GM21723 (cell line): Measurements from ENCODE around the gene ZBTB17.
"Not testable (repeated sequence)": the region's sequence is repeated elsewhere in the genome, so short reads cannot be mapped to it uniquely, and the experiment has no call there.

Experiments used
- ATAC-seq: cut with Tn5 transposase; IDR thresholded peaks from one replicate; pipeline ENCODE4 v1.9.1; 2021; ENCODE audit warnings: mild to moderate bottlenecking, moderate library complexity; ENCODE audit not compliant: unreplicated experiment

ZBTB17 gene

DNA sequence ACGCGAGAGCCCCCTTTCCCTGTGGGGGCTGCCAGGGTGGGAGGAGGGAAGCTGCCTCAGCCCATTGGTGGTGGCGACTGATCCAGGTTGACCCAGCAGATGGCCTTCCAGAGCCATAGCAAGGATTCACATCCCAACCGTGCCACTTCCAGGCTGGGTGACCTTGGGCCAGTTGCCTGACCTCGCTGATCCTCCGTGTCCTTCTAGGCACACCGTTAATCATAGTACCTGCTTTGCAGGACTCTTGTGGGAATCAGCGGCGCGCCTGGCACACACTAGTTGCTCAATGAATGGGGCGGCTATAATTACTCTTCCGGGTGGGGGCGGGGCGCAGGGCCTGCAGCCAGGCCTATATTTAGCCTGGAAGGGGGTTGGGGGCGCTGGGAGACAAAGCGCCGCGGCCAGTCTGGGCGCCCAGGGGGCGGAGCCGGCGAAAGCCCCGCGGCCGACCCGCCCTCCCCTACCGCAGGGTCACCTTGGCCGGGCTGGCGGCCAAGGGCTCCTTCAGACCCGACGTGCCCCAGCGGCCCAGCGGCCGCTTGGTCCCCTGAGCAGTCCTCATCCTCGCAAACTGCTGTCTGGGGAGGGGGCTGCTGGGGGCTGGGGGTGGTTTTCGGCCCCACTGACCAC lies 36.8 kb upstream of the ZBTB17 start:
- peak; percentile 39 for ATAC-seq

DNA sequence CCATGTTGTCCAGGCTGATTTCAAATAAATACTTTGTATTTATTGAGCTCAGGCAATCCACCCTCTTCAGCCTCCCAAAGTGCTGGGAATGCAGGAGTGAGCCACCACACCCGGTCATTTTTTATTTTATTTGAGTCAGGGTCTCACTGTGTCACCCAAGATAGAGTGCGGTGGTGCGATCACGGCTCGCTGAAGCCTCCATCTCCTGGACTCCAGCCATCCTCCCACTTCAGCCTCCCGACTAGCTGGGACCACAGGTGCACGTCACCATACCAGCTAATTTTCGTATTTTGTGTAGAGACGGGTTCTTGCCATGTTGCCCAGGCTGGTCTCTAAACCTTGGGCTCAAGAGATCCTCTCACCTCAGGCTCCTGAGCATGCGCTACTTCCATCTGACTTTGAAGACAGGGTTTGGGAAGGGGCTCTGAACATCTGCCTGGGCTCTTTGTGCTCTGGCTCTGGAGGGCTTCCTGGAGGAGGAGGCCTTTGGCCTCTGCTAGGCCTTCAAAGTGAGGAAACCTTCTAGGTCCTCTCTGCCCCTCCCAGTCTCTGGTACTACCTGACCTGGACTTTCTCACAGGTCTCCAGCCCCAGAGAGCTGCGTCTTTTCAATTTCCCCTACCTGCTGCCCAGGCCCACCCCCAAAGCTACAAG lies 36.2 kb upstream of the ZBTB17 start:
- no peak for ATAC-seq

DNA sequence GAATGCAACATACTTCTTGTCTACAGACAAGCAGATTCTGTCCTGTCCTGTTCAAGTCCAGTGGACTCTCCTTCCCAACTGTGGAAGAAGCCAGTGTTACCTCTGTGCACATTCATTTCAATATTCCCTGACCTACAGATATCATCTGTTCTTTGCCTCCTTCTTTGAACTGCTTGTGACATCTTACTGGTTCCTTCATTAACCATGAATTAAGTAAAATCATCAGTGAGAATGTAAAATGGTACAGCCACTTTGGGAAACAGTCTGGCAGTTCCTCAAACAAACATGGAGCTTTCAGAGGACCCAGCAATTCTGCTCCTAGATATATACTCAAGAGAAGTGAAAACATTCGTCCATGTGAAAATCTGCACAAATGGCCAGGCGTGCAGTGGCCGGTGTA lies 34.9 kb upstream of the ZBTB17 start:
- ATAC-seq = no peak

DNA sequence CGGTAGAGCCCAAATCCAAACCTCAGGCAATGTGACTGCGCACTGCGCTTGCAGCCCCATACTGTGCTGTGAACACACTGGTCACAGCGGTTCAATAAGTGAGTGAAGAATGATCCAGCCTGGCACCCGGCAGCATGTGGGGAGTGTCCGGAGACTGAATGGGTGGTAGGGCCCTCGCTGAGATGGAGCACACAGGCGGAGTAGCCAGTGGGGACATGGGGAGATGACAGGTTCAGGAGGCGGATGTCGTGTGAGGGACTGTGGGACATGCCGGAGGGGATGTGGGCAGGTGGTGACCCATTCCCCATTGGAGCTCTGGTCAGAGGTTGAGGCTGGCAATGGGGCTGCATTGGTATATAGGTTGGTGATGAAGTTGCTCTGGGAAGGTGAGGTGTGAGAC lies 33.8 kb upstream of the ZBTB17 start:
- ATAC-seq = no peak

DNA sequence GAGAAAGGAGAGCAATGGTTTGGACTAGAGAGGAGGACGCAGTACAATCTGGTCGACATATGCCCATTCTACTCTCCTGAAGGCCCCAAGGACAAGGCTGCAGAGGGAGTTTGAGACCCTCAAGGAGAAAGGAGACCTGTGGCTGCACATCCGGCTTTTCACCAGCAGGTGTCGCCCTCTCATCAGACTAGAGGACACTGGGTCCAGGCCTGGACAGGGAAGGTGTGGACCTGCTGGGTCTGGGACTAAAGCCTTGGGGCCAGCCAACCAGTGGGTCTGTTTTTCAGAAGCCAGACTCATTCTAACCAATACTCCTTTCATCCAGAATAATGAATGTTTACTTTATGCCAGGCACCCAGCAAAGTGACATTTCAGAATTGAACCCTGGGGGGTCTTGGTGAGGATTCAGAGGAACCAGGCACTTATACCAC lies 33.1 kb upstream of the ZBTB17 start:
- no peak for ATAC-seq

DNA sequence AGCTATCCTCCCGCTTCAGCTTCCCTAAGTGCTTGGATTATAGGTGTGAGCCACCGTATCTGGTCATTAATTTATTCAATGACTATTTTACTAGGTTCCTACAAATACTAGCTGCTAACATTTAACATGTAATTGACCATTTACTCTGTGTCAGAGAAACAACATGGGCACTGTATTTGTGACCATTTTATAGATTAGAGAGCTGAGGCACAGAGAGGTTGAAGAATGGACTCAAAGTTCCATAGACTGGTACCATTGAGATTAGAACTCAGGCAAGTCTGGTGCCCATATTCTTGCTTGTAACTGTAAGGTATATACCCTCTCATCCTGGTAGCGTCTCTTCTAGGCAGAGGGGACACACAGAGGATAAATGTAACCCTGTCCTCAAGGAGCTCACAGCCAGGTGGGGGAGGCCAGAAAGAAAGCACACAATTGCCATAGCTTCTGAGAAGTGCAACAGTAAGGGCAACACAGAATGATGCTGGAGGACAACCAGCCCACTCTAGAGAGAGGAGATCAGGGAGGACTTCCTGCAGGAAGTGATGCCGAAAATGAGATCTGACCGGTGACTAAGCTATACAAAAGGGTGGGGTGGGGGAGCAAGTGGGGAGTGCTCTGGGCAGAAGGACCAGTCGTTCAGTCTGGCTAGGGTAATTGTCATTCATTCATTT lies 31.9 kb upstream of the ZBTB17 start:
- ATAC-seq = no peak

DNA sequence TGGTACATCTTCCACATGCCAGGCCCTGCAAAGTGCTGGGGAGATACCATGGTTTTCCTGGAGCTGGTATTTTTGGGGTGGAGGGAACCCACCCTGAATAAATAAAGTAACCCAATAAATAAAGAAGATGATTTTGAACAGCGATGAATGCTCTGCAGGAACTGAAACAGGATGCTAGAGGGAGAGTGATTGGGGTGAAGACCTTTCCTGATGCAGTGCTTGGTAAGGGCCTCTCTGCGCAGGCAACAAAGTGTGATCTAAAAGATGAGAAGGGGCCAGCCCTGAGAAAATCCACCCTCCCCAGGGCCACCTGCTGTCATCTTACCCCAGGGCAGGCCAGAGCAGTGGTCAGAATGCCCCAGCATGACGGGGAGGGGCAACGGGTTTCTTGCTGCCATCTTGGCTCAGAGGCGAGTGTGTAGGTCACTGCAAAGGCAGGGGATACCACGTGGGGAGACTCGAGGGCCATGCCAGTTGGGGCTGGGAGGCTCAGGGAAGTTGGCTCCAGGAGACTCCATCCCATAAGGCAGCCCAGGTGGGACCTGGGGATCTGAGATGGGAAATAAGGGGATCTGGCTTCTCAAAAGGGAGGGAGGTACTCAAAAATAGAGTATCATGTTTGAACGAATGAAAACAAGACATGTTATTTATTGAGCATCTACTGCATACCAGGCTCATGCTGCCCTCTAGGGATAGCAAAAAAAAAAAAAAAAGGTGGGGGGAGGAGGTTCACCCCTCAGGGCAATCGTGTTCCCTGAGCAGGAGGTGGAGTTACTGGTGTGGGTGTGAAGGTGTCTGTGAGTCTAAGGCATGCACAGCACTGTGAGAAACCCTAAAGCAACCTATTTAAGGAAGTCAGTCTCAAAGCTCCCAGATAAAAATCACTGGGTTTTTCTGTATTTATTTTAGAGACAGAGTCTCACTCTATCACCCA lies 30.9 kb upstream of the ZBTB17 start:
- ATAC-seq = no peak

DNA sequence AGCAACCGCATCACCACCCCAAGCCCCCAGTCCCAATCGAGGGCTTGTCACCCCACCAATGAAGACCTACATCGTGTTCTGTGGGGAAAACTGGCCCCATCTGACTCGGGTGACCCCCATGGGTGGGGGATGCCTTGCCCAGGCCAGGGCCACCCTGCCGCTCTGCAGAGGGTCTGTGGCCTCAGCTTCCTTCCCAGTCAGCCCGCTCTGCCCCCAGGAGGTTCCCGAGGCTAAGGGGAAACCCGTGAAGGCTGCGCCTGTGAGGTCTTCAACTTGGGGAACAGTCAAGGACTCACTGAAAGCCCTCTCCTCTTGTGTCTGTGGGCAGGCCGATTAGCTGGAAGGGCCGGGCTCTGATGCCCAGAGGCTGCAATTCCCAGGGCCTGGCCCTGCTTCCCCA lies 30.1 kb upstream of the ZBTB17 start:
- no peak for ATAC-seq

DNA sequence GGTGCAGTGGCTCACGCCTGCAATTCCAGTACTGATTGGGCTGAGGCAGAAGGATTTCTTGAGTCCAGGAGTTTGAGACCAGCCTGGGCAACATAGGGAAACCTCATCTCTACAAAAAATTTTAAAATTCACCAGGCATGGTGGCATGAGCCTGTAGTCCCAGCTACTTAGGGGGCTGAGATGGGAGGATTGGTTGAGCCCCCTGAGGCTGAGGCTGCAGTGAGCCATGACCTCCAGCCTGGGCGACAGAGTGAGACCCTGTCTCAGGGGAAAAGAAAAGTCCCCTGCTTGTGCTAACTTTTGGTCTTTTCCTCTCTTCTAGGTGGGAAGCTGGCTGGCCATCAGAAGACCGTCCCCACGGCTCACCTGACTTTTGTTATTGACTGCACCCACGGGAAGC lies 29.7 kb upstream of the ZBTB17 start:
- ATAC-seq = no peak

DNA sequence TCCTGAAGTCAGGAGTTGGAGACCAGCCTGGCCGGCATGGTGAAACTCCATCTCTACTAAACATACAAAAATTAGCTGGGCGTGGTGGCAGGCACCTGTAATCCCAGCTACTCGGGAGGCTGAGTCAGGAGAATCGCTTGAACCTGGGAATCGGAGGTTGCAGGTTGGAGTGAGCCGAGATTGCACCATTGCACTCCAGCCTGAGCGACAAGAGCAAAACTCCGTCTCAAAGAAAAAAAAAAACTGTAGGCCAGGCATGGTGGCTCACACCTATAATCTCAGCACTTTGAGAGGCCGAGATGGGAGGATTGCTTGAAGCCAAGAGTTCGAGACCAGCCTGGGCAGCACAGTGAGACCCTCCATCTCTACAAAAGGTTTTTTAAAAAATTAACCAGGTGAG lies 25.4 kb upstream of the ZBTB17 start:
- not testable (repeated sequence) for ATAC-seq

DNA sequence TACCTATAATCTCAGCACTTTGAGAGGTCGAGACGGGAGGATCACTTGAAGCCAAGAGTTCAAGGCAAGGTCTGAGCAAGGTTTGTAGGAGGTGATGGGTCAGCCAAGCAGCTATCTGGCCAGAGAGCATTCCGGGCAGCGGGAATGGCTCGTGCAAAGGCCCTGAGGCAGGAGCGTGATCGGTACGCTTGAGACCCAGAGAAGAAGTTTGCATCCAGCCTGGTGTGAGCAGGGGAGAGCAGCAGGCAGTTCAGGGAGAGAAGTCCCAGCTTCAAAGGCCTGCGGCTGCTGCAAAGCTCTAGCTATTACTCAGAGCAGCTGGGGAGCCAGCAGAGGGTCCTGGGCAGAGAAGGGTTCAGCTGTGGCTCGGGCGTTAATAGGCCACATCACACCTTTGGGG lies 23.0 kb upstream of the ZBTB17 start:
- no peak for ATAC-seq

DNA sequence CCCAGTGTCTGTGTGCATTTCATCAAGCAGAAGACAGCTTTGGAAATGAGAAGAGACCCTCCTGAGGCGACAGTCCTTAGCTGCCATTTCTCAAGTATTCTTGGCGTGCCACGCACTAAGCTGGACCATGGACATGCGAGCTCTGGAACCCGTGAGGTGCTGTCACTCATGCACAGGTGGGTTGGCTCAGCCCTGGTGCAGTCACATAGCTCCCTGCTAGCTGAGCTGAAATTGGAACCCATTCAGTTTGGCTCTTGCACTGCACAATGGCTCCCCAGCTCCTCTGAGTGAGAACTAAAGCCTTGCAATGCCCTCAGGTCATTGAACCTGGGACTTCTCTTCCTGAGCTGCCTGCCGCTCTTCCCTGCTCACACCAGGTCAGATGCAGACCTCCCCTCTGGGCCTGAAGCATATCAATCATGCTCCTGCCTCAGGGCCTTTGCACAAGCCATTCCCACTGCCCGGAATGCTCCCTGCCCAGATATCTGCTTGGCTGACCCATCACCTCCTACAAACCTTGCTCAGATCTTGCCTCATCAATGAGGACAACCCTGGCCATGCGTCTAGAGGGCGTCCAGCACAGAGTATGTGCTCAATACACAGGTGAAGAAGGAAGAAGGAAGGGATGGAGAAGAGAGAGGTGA lies 21.9 kb upstream of the ZBTB17 start:
- no peak for ATAC-seq

DNA sequence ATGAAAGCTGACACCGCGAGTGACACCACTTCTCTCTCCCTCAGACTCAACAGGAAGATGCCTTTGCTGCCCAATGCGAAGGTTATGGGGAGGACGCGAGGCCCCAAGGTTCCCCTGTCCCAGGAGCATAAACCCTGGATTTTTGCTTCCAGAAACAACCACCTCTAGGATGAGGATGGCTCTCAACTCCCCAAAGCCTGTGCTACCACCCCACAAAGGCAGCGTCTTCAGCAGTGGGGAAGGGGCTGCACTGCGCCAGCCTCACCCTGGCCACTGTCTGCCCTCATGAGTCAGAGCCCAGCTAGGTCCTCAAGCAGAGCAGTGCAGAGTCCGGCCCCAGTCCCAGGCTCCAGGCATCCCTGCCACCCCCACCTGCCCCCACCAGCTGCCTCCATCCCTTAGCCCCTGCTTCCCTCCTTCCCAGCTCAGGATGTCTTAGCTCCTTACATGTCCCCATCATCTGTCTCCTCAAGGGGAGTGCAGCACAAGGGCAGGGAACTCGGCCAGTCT lies 21.2 kb upstream of the ZBTB17 start:
- no peak for ATAC-seq

DNA sequence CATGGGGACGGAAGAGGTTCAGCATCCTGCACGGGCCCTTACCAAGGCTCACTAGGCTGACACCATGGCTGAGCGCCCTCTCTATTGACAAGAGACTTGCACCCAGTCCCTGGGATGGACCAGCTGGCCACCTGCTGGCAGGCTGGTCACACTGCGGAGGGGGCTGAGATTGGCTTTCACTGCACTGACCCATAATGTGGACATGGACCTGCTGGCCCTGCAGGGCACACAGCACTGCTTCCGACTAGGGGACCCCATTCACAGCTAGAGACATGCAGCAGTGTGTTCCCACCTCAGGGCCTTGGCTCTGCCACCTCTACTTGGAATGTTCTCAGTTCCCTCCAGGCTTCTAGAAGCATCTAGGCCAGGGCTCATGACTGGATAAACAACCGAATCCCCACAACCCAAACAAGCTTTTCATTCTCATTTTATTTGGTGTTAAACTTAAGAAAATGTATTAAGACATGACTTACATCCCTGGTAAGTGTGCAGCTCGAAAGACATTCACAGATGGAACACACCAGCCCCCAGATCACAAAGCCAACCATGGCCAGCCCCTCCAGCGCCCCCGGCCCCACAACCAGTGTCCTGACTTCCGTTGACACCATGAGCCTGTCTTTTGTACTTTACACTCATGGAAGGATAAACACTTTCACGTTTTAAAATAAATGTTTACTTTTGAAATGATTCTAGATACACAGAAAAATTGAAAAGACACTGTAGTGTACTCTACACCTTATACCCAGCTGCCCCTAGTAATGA lies 18.9 kb upstream of the ZBTB17 start:
- ATAC-seq = no peak

DNA sequence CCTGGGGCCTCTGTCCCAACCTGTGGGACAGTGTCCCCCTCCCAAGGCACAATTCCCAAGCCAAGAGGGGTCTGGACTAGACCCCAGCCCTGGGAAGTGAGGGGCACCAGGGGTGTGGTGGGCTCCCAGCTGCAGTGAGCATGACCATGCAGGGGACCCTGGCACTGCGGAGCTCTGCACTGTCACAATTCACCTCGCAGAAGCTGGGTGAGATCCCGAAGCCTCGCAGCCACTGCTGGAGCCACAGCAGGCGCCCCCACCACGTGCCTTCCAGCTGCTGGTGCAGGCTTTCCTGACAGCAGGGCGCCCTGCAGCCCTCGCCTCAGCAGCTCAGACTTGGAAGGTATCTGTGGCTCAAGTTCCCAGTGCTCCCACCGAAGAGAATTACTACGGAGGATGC lies 18.2 kb upstream of the ZBTB17 start:
- ATAC-seq = no peak

DNA sequence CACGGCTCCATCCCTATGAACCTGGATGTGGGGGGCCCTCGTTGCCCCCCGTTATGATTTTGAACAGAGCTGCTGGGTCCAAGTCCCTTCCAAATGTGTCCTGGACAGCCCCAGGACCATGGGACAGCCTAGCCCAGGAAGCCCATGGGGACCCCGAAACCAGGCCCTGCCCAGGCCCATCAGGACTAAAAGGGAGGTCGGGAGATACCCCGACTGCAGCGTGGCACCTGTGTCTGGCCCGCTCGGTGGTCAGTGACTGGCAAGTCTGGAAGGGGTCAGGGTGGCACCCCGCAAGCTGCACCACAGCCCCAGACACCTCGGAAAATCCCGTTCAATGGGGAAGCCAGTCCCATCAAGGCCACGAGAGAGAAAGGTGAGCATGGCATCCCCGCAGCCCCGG lies 17.8 kb upstream of the ZBTB17 start:
- no peak for ATAC-seq

DNA sequence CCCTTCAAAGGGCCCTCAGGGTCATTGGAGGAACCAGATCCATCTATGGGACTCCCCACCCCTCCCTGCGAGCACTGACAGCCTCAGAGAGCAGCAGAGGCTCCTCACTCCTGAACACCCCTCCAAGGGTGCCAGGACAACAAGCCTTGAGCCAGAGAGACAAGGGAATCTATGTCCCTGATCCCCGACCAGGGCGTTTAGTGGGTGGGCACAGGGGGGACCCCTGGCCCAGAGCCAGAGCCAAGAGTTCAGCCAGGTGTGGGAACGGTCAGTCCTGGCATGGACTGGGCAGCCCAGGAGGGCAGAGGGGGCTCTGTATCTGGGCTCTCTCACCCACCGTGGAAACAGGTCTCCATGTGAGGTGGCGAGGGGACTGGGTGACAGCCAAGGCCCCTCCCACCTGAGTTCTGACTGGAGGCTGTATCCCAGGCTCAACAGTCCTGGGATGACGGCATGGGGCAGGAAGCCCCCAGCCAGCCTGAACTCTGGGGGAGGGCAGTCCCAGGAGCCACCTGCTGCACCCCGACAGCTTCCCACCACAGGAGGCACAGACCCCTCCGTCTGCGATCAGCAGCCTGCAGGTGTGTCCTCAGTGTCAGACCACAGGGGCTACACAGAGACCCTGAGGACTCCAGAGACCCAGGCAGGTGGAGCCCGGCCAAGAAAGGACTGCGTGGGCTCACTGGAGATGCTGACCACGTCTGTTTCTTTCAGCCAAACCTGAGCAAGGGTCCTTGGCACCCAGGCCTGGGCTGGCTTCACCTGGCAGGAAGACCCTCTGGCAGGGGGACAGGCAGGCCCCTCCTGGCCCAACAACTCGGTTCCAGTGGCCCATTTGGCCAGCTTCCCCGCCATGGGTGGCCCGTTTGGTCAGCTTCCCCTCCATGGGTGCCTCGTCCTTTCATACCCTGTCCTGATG lies 16.9 kb upstream of the ZBTB17 start:
- no peak for ATAC-seq

DNA sequence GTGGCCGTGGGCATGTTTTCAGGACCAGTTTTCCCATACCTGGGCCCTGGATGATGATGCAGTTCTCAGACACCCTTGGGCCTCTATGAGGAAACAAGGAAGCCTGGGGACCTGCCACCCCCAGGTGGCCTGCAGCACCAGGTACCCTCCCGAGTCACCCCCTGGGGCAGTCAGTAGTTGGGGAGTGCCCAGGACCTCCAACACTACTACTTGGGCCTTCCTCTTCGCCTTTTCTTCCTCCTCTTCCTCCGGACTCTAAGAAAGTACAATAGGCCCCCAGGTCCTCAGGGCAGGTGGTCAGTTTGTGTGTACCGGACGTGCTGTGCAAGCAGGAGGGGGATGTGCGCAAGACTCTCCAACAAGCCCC lies 16.3 kb upstream of the ZBTB17 start:
- no peak for ATAC-seq
